NCI-H1105 treated with DMSO at 0.1 percent for 48 hours (cell line): Measurements from ENCODE around the gene ADCY7.

Source experiments
- DNase-seq: peaks from one replicate; lab custom pipeline; 2025; lab: John Stamatoyannopoulos, UW

The ADCY7 gene

GRCh38 chr16:50313596-50314478, 47.5 kb downstream of the ADCY7 start:
- no peak for DNase-seq

GRCh38 chr16:50314665-50315064, 48.3 kb downstream of the ADCY7 start:
- no peak for DNase-seq

GRCh38 chr16:50315346-50315997, 49.1 kb downstream of the ADCY7 start:
- DNase-seq = no peak

- DNase-seq = no peak
Observed at GRCh38 chr16:50316102-50316847, 49.9 kb downstream of the ADCY7 start.

GRCh38 chr16:50316848-50317630, 50.7 kb downstream of the ADCY7 start:
- DNase-seq = no peak

- DNase-seq = no peak
Observed at GRCh38 chr16:50318796-50319578, 52.6 kb downstream of the ADCY7 start.

GRCh38 chr16:50320310-50320709, 54.0 kb downstream of the ADCY7 start:
- DNase-seq = no peak

- no peak for DNase-seq
Observed at GRCh38 chr16:50322333-50322732, 56.0 kb downstream of the ADCY7 start.

- peak; percentile 43 for DNase-seq
Observed at GRCh38 chr16:50323335-50324011, 57.1 kb downstream of the ADCY7 start.

GRCh38 chr16:50324345-50324744, 58.0 kb downstream of the ADCY7 start:
- no peak for DNase-seq

- DNase-seq = no peak
Observed at GRCh38 chr16:50326264-50326663, 59.9 kb downstream of the ADCY7 start.

- no peak for DNase-seq
Observed at GRCh38 chr16:50326835-50327465, 60.6 kb downstream of the ADCY7 start.

- no peak for DNase-seq
Observed at GRCh38 chr16:50329446-50330189, 63.3 kb downstream of the ADCY7 start.

GRCh38 chr16:50331570-50331969, 65.2 kb downstream of the ADCY7 start:
- DNase-seq = no peak

GRCh38 chr16:50332599-50332998, 66.2 kb downstream of the ADCY7 start:
- no peak for DNase-seq

GRCh38 chr16:50334106-50334975, 68.0 kb downstream of the ADCY7 start:
- DNase-seq = no peak

- no peak for DNase-seq
Observed at GRCh38 chr16:50335196-50335958, 69.0 kb downstream of the ADCY7 start.

GRCh38 chr16:50336884-50337283, 70.5 kb downstream of the ADCY7 start:
- no peak for DNase-seq
